Mucosa of descending colon (tissue), 3 donors: ENCODE data around the gene DAGLB. TPM values are rescaled to one million over a fixed set of nuclear protein-coding genes. Genes with fewer than 3 reads are reported as not detected.
"Not testable (repeated sequence)": the region's sequence is repeated elsewhere in the genome, so short reads cannot be mapped to it uniquely, and the experiment has no call there.

ENCODE experiments used
- ATAC-seq: fragments of 200-7000 bp; cut with Tn5 transposase; one replicate; pipeline ENCODE4 v1.9.1; 2020; ENCODE audit warnings: mild to moderate bottlenecking, moderate library complexity
- DNase-seq, 3 donors: peaks; one replicate each; pipeline ENCODE4 v3.0.0-alpha.2; 2020
- H3K36me3 ChIP-seq: fragments of 200-600 bp; one replicate; pipeline ENCODE4 v1.8.0; 2021; ENCODE audit warnings: low read depth, mild to moderate bottlenecking
- H3K4me1 ChIP-seq: fragments of 200-600 bp; one replicate; pipeline ENCODE4 v1.8.0; 2021; ENCODE audit warnings: low read depth, mild to moderate bottlenecking
- H3K4me3 ChIP-seq: fragments of 200-600 bp; one replicate; pipeline ENCODE4 v1.8.0; 2021; ENCODE audit warnings: mild to moderate bottlenecking
- H3K9me3 ChIP-seq: fragments of 200-600 bp; one replicate; pipeline ENCODE4 v1.8.0; 2021; ENCODE audit warnings: mild to moderate bottlenecking
- intact Hi-C, 2 donors: fragments of 100-400 bp; cut with DNase I in 1 of 2; cut with micrococcal nuclease in 1 of 2; formaldehyde crosslinking; loops; one replicate each; pipeline versions ENCODE4 v1.11.0 to v1.11.1; 2022; cut with DNase I, micrococcal nuclease
- total RNA-seq, 3 donors: library from RNA; stranded (reverse); fragmentation: NEBNext Ultra II Directional in 2 of 3; extraction: Animal tissue kit (Norgen Biotek cat#: 25700) in 2 of 3; gene quantifications; one replicate each; pipeline versions ENCODE4 v1.2.1 to v1.2.4, GENCODE V29; 2021 to 2023
- TF ChIP-seq, protein P1 (sequence below): fragments of 200-600 bp; IDR thresholded peaks from one replicate; pipeline ENCODE4 v1.8.0; 2022; ENCODE audit warnings: antibody characterized with exemption, mild to moderate bottlenecking
- donor health status: DM: no; HTN: no; CAD: no; lungs with moderate emphysema.
- donor health status: DM: no; HTN: no; CAD: no.
- donor health status: DM: no; HTN: yes; CAD: no.

Gene DAGLB
- total RNA-seq, 3 donors from 2014 or later: 18.4 to 25.4 (median 20.3) TPM

- TF ChIP-seq, protein P1, sequence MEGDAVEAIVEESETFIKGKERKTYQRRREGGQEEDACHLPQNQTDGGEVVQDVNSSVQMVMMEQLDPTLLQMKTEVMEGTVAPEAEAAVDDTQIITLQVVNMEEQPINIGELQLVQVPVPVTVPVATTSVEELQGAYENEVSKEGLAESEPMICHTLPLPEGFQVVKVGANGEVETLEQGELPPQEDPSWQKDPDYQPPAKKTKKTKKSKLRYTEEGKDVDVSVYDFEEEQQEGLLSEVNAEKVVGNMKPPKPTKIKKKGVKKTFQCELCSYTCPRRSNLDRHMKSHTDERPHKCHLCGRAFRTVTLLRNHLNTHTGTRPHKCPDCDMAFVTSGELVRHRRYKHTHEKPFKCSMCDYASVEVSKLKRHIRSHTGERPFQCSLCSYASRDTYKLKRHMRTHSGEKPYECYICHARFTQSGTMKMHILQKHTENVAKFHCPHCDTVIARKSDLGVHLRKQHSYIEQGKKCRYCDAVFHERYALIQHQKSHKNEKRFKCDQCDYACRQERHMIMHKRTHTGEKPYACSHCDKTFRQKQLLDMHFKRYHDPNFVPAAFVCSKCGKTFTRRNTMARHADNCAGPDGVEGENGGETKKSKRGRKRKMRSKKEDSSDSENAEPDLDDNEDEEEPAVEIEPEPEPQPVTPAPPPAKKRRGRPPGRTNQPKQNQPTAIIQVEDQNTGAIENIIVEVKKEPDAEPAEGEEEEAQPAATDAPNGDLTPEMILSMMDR: no peak
- ATAC-seq (no peak), DNase-seq (no peak)
- Histone ChIP-seq H3K36me3 (no peaks in the 10 kb centered on the region), H3K9me3 (no peaks in the 10 kb centered on the region), H3K4me1 (peaks cover 32% of the 10 kb centered on the region), H3K4me3 (no peak overlapping the region)
- intact Hi-C loops: no loop called here
These were observed 29.5 kb upstream of the DAGLB start for GRCh38 chr7:6477318-6477660.

GRCh38 chr7:6476596-6477317 is 29.0 kb upstream of the DAGLB start:
- Histone ChIP-seq H3K9me3 (no peaks in the 10 kb centered on the region), H3K4me3 (no peak overlapping the region), H3K4me1 (peaks cover 27% of the 10 kb centered on the region), H3K36me3 (no peaks in the 10 kb centered on the region)
- ATAC-seq (no peak), DNase-seq (peak in 1 of 3 donors; percentile 17)
- intact Hi-C loops: no loop called here
- TF ChIP-seq, protein P1: no peak

DNA sequence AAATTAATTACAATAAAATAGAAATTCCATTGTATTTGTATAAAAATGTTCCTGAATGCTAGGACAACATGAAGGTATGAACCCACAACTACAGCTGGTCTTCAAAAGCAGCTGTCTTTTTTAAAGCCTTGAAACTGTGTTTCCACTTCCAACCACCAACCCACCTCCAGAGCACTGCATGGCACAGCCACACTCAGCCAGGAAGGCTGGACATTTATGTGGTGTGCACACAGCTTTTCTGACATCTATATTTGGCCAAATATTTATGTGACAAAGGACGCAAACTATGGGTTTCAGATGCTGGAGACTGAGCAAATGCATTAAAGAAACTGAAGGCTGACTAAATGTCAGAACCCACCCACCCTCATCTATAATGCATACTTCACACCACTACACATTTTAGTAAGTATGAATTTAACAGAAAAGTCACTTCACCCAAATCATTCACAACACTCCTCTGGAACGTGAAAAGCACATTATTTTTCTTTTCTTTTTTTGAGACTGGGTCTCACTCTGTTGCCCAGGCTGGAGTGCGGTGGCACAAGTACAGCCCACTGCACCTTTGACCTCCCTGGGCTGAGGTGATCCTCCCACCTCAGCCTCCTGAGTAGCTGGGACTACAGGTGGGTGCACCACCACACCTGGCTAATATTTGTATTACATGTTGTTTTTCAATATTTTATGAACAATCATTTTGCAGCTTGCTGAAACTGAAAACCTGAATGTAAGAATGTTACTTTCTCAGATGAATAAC is 27.9 kb upstream of the DAGLB start:
- peak in 1 of 3 donors; percentile 5 for DNase-seq
- Histone ChIP-seq H3K36me3 (no peaks in the 10 kb centered on the region), H3K4me3 (no peak overlapping the region), H3K4me1 (peaks cover 15% of the 10 kb centered on the region), H3K9me3 (no peaks in the 10 kb centered on the region)
- TF ChIP-seq, protein P1: no peak
- no peak for ATAC-seq
- intact Hi-C loops: no loop called here

GRCh38 chr7:6465862-6466261 is 18.1 kb upstream of the DAGLB start:
- Histone ChIP-seq H3K9me3 (no peaks in the 10 kb centered on the region), H3K4me3 (no peak overlapping the region), H3K36me3 (peaks cover 35% of the 10 kb centered on the region), H3K4me1 (no peaks in the 10 kb centered on the region)
- intact Hi-C loops: no loop called here
- TF ChIP-seq, protein P1: no peak
- ATAC-seq (no peak), DNase-seq (no peak)

- H3K4me3 ChIP-seq, intact Hi-C loops, H3K4me1 ChIP-seq, ATAC-seq, DNase-seq, H3K9me3 ChIP-seq: not testable (repeated sequence)
- peaks cover 31% of the 10 kb centered on the region for H3K36me3 ChIP-seq
These were observed 15.9 kb upstream of the DAGLB start for GRCh38 chr7:6463609-6464008.

DNA sequence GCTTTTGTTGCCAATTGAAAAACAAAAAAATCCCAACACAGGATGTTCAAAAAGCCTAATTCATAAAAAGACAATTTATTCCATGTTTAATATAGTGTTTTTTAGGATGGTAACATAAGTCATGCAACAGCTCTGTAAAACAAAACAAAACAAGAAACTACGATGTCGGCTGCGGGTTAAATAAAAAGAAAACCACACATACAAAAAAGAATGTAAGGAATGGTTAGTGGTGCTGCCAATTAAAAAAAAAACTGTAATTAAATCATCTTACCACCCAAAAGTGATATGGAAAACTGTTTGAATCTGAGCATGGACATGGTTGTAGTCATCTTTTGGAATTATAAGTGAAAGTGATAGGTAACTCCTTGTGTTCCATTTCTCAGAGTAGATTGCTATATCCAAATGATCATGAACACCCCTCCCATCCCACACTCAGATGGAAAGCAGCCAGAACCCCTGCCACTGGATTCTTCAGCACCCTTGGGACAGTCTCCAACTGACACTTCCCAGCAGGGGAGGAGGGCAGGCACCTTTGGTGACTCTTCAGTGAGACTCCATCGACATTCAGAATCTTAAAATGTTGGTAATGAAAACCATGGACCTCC is 14.3 kb upstream of the DAGLB start:
- ATAC-seq (no peak), DNase-seq (no peak)
- Histone ChIP-seq H3K4me3 (no peak overlapping the region), H3K4me1 (no peaks in the 10 kb centered on the region), H3K36me3 (peaks cover 18% of the 10 kb centered on the region), H3K9me3 (no peaks in the 10 kb centered on the region)
- intact Hi-C loops: no loop called here
- TF ChIP-seq, protein P1: no peak
